Activated T-cell treated with anti-CD3 and anti-CD28 coated beads, Interleukin-2, amount 50 U/mL, for 48 hours (primary cell): ENCODE measurements around the gene DACH1.

Experiments used
- DNase-seq, 2 experiments: peaks; one replicate each; pipeline ENCODE4 v3.0.0-alpha.2; 2020

The DACH1 gene

DNA sequence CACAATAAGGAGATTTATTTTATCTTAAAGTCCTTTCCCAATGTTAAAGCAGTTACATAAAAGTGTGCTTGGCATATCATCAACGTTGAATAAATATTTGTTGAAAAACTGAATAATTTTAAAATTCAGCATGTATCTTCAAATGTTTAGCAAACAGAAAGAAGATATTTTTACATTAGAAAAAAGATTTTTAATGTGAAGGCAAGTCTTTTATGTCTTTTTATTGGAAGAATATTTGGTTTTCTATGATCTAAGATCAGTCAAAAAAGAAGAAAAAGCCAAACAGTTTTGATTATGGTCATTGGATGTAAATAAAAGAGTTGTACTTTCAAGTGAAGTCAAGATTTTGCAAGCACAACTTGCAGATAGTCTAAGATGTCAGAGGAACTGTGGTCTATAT is 397.4 kb downstream of the DACH1 start:
- no peak for DNase-seq

DNA sequence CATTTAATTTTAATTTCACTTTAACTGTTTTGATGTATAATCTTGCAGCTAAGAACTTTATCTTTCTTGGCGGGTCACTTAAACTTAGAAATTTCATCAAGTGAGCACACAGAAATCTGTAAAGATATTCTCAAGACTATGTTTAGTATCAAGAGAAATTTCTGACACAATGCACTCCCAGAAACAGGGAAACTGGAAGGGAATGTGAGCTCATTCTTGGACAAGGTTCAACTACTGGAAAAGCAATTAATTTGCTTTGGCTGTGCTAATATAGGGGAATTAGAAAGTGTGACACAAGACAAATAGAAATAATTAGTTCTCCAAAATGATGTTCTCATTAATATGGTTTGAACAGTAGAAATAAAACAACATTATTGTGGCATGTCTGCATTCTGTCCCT is 402.3 kb downstream of the DACH1 start:
- no peak for DNase-seq

DNA sequence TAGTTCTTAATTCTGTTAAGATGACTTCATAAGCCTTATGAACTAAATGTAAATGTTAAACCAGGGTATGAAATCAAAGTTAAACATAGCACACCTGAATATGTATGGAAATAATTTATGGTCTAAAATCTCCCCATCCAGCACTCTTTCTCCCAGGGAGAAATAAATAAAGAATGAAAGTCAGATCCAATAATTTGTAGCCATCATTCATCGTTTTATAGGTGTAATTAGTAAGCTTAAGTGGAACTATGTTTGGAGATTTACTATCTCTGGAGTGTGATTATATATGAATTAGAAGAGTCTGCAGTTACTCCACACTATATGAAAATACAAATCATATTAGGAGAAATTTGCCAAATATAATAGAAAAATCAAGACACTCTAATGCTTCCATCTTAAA is 405.1 kb downstream of the DACH1 start:
- DNase-seq: no peak

DNA sequence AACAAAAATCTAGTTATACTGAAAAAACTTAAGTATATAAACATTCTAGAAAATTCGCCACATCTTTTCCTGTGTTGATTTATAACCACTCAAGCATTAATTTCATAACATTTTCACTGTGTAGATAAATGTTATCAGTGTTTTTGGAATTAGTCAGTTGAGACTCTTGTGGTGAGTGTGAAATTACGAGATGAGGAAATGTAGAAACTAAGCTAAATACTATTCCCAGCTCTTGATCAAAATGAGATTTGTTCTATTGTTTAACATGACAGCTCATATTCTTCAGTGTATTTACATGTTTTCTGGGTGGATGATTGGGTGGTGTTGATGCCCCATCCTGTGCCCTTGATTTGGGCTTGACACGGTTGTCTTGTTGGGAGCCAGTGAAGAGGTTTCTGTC is 406.8 kb downstream of the DACH1 start:
- no peak for DNase-seq

DNA sequence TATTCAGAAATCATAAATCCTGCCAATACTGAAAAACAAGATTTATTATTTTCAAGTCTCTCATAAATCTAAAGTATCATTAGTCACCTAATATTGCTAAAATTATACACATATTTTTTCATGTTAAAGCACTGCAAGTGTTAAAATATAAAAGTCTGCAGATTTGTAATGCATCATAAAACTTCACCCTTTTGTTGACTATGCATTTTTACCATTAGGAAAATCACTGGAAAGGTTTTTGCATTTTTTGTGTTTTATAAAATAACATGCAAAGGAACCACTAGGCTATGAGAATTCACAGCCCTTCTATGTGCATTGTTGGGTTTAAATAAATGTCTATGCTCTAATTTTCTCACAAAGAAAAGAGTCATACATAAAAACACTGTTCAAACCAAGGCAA is 407.3 kb downstream of the DACH1 start:
- no peak for DNase-seq

DNA sequence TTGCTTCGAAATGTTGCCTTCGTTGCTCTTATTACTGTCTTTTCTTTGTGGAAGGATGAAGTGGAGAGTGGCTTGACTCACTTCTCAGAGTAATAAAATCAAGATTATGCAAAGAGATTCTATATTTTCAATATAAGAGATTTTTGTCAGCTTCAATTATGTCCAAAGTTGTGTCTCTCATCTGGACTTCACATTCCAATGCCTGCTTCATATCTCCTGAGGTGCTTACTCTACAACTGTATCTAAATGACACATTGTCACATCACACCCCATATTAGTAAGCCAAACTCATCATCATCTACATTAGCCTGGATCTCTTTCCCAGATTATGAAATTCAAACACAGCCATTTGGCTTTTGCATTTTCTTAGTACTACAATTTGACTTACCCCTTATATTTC is 409.4 kb downstream of the DACH1 start:
- no peak for DNase-seq

DNA sequence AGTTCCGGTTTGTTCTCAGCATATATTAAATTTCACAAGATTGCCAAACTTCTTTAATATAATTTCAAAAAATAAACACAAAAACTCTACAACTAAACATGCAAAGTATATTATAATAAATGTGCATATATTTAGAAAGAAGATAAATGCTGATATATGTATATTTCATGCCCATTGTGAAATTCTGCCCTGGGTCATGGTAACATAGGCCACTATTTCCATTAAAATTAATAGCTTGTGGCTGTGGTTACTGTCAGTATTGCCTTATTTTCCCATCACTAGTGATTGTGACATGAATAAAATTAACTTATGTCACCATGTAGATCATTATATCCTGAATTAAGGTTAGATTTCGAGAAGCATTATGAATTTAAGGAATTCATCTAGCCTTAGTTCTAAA is 410.9 kb downstream of the DACH1 start:
- no peak for DNase-seq

DNA sequence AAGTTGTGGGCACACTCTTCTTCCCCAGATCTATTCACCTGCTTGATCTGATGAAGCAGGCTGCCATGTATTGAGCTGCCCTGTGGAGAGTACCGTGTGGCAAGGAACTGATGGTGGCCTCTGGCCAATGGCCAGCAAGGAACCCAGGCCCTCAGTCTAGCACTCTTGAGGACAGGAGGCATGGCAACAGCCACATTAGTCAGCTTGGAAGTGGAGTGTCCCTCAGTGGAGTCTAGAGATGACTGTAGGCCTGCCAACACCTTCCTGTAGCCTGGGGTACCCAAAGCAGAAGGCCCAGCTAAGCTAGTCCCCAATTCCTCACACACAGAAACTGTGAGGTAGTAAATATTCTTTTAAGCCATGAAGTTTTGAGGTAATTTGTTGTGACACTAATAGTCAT is 412.5 kb downstream of the DACH1 start:
- no peak for DNase-seq

DNA sequence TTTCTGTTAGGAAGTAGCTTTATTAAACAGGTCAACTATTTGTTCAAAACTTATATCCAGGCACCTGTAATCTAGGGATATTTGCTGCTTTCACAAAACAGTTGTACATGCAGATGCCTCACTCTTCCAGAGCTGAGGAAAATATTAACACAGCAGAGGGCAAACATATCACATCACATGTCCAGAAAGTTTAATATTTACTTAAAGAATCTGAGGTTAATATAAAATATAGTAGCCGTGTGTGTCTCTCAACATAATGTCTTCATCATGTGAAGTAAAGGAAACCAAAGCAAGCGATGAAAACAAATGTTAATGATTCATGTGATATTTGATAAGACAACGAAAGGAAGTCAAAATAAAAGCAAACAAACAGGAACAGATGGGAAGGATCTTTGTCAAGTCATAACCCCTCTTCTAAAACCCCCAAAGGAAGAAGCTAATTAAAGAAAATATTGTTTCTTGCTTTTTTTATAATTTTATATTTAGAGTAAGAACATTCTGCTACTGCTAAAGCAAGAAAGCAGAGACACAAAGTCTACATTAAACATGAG is 418.8 kb downstream of the DACH1 start:
- DNase-seq: no peak

DNA sequence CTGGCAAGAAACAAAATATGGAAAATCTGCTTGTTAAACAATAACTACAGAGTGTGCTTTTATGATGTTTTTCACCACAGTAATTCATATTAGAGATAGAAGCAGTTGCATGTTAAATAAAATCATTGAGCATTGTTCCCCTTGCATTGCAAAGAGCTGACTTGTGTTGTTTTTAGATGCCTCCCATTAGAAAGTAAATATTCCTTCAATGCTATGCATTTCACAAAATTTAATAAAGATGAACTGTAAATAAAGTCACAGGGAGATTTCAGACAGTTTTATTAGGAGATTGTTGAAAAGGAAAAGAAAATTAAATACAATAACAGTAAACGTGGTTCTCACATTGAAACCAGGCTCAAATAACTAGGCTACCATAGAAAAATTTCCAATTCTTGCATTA is 429.3 kb downstream of the DACH1 start:
- no peak for DNase-seq

DNA sequence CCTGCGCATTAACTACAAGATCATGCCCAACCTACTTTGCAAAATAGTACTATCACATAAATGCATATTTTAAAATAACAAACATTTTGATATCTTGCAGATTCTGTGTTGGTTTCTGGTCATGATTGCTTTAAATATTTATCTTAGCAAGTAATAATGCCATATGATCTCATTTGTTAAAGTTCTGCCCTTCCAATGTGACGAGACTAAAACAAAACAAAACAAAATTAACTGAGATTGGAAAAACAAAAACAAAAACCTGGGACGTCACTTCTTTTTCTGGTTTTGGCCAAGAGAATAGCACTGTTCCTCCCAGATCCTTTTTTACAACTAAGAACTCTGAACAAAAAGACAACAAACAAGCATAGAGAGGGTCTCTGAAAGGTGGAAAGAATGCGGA is 436.3 kb downstream of the DACH1 start:
- DNase-seq: no peak

DNA sequence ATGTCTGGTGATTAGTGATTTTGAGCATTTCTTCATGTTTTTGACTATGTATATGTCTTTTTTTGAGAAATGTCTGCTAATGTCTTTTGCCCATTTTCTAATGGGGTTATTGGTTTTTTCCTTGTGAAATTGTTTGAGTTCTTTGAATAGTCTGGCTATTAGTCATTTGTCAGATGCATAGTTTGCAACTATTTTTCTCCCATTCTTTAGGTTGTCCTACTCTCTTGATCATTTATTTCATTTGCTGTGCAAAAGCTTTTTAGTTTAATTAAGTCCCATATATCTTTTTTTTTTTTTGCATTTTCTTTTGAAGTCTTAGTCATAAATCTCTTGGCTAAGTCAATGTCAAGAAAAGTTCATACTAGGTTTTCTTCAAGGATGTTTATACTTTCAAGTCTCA is 449.8 kb downstream of the DACH1 start:
- no peak for DNase-seq

DNA sequence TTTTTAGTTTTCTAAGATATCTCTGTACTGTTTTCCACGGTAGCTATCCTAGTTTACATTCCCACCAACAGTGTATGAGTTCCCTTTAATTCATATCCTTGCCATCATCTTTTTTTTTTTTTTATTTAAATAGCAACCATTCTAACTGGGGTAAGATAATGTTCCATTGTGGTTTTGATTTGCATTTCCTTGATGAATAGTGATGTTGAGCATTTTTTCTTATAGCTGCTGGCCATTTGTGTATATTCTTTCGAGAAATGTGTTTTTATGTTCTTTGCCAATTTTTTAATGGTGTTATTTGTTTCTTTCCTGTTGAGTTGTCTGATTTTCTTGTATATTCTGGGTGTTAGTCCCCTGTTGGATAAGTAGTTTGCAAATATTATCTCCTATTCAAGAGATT is 454.8 kb downstream of the DACH1 start:
- no peak for DNase-seq

DNA sequence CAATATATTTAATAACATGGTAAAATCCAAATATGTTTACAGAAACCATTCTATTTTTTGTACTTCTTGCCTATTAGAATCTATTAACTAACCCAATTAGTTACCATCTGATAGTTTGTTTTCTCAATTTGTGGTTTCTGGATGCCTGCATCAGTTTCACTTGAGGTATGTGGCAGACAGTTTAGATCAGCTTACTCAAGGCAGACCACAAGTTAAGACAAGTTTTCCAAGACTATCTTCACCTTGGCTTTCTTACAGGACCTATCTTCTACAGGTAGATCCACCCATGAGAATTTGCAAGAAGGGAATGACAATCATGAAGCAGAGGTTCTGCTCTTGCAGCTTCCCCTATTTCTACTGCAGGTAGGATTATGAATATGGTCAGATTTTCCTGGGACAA is 458.6 kb downstream of the DACH1 start:
- DNase-seq: no peak

DNA sequence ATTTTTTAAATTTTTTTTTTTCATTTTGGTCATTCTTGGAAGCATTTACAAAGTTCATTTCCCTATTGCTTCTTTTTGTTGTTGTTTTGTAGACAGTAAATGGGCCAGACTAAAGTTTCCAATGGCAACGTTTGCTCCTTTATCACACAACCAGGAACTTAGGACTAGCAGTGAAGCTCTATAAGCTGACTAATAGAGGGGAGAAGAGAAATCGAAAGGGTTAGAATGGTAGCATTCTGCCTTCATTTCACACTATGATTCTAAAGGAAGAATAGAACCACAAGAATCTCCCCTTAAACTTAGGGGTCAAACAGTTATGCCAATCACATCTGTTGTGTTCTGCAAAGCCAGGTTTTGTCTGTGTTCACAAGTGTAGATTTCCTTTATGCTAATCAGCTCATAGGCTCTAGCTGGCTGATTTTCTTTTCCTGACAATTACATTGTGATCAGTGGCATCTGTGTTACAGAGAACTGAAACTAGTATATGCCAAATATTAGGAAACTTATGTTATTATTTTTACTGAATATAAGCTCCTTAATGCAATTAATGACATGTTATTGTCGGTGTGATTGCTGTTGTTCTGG is 467.3 kb downstream of the DACH1 start:
- DNase-seq: no peak

DNA sequence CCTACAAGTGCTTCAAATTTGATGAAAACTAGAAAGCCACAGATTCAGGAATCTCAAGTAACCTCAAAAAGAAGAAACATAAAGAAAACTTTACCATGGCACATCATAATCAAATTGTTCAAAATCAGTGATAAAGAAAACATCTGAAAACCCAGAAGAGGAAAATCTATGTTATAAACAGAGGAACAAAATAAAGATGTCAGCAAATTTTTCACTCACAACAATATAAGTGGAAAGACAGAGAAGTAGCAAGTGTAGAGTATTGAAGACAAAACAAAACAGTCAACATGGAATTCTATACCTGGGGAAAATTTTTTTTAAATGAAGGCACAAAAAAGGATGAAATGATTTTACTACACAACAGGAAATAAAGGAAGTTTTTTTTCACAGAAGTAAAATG is 470.9 kb downstream of the DACH1 start:
- DNase-seq: no peak

DNA sequence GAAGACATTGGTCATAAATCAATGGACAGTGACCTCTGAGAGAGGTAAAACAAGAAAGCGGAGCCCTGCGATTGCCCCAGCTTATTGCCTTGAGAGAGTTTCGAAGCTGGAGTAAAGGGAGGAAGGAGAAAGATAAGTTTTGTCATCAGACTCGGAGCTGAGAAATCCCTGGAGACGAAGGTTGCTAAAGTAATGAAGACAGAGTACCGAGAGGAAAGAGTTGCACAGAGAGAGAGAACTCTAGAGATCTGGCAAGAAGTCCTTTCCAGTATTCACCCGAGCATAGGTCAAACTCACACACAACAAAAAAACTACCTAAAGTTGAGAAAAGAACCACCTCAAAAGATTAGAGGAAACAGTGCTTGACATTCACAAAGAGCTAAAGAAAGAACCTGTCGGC is 472.0 kb downstream of the DACH1 start:
- no peak for DNase-seq

DNA sequence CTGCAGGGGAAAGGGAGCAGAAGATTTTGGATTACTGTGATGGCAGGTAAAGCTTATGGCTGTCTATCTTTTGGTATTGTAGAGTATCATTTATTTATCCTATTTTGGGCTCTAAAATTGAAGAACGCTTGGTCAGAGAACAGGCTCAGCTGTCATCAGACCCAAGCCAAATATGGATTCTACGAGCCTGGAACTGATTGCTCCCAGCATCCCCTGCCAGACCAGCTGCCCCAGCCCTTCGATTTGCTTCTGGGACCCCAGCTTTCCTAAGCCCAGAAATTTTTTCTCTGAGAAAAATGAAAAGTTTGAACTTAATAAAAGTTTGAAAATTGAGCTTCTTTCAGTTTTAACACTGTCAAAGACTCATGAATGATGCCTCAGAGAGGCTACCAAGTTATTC is 472.8 kb downstream of the DACH1 start:
- no peak for DNase-seq
